Body of pancreas (tissue), 4 donors: Measurements from ENCODE around the gene IPO11.

Source experiments
- CTCF ChIP-seq, 7 experiments: fragments of 450-650 bp in 4 of 7; fragments of 200-600 bp in 3 of 7; sonication (generic) in 3 of 7; IDR thresholded peaks; one replicate each; pipeline ENCODE4 v1.5.1; 2016 to 2019; ENCODE audit warnings: antibody characterized with exemption in 7 of 7
- POLR2A ChIP-seq, 3 donors: fragments of 450-650 bp; IDR thresholded peaks; one replicate each; pipeline ENCODE4 v1.6.1; 2016; ENCODE audit warnings: antibody characterized with exemption in 3 of 3, mild to moderate bottlenecking in 2 of 3

- no peak for TF ChIP-seq CTCF (IDR thresholded peaks at IDR 0.05)
- no peak for TF ChIP-seq POLR2A (IDR thresholded peaks at IDR 0.05)
These were observed 241.5 kb downstream of the IPO11 start for GRCh38 chr5:62653864-62654575.
